NCI-H2107 treated with DMSO at 0.1 percent for 48 hours (cell line): Measurements from ENCODE around the gene GALNT11.
"Not testable (repeated sequence)": the region's sequence is repeated elsewhere in the genome, so short reads cannot be mapped to it uniquely, and the experiment has no call there.

Source experiments
- DNase-seq: peaks from one replicate; lab custom pipeline; 2025; ENCODE audit not compliant: unreplicated experiment; lab: John Stamatoyannopoulos, UW

Gene GALNT11

DNA sequence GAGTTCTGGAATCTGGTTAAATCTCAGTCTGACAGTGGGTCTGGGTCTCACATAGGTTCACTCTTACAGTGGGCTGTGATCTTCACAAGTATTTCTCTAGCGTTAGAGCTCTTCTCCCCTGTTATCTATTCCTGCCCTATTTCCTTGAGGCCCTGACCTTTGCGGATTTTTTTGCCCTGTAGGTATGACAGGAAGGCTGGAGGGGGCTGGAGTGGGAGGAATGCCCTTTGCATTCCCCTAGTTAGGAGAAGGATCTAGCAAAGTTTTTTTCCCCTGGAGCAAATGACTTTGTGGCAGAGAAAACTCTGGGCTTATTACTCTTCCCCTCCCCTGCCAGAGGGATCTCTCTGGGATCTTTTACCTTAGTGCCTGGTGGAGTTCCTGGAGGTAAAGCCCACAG, 49.2 kb downstream of the GALNT11 start:
- DNase-seq: no peak

DNA sequence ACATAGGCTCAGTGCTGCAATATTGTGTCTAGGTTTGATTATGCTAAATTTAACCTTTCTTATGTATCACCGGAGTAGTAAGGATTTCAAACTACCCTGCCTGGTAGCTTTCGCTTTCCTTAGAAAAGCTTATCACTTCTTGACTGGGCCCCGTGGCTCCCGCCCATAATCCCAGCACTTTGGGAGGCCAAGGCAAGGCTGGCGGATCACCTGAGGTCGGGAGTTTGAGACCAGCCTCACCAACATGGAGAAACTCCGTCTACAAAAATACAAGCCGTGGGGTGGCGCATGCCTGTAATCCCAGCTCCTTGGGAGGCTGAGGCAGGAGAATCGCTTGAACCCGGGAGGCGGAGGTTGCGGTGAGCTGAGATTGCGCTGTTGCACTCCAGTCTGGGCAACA, 49.9 kb downstream of the GALNT11 start:
- not testable (repeated sequence) for DNase-seq

DNA sequence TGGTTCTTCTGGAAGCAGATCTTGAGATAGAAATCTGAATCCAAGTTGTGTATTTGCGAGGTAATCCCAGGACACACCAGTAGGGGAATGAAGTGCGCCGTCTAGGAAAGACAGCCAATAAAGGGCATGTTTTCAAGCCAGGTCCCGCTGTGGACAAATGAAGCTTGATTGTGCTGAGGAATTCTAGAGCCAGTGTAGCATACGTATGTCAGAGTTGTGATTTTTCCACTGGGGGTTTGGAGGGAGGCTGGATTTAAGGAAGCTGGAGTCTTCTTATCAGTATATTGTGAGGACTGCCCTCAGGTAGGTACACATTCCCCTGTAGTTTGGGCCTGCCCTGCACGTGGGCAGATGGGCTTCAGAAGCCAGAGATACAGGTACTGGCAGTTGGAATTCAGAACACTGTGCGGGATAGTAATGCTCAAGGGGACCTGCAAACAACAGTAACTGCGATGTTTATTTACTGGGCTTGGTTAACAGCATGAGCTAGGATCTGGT, 50.9 kb downstream of the GALNT11 start:
- no peak for DNase-seq

DNA sequence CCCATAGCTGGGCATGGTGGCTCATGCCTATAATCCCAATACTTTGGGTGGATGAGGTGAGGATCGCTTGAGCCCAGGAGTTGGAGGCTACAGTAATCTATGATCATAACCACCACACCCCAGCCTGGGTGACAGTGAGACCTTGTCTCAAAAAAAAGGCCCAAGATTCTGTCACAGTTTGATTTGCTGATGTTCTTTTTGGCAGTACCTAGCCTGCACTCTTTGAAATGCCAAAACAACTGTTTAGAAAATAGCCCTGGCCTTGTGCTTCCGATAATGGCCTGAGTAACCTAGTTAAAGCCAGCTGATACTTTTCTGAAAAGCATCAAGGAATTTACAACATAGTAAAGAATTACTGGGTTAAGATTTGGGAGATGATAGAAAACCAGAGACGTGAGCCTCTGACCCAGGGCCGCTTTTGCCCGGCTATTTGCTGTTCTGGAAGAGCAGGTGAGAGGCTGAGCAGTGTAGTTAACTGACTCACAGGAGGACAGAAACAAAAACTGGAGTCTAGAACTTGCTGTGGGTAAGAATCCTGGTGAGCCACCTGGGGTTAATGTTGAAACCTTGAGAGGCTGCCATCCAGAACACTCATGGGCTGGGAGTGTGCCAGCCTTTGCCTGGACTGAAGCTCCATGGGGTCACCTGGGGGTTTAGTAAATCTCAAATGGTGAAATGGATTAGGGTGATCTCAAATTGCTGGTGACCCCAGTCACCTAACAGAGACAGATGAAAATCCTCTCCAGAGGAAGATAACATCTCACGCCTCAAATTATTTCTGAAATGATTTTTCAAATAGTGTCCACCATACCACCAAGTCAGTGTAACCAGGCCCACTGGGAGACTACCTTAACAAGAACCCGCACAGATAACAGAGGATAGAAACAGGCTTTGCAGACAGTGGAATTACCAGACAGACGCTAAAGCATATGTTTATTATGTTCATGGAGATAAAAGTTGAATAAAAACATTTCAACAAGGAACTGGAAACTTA, 51.8 kb downstream of the GALNT11 start:
- DNase-seq: no peak

DNA sequence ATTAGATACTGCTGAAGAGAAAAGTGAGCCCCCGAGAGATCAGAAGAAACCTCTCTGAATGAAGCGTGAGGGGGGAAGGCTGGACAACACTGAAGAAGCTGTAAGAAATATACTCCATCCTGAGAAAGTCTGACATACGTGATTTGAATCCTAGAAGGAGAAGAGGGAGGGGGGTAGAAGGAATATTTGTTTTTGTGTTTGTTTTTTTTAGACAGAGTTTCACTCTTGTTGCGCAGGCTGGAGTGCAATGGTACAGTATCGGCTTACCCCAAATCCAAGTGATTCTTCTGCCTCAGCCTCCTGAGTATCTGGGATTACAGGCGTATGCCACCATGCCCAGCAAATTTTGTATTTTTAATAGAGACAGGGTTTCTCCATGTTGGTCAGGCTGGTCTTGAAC, 52.6 kb downstream of the GALNT11 start:
- DNase-seq: no peak

DNA sequence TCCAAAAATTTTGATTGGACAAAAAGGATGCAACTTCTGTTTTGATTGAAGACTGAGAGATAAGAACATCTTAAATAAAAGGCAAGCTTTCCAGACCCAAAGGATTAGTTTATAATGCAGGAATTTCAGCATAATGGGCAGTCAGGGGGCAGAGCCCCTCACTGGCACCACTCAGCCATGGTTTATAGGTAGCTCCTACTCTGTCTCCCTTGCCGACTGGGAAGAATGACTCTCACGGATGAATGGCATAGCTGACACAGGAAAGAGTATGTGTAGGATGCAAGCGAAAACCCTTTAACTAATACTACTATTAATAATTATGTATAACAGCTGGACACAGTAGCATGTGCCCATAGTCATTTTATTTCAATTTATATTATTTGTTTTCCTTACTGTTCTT, 53.3 kb downstream of the GALNT11 start:
- DNase-seq: no peak

DNA sequence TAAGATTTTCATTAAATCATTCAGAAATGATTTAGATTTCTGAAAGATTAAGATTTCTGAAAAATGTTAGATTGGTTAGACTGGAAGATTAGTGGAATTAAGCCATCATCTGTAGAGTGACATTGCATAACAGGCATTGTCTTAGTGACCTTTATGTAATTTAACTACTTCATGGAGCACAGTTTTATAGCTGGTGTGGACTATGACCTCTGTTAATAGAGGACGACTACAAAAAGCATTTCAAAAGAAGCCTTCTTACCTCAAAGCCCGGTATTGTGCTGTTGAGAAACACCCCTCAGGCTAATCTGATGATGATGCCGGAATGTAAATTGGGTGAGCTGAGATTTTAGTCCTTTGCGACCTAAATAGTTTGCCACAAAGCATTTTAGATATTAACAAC, 55.6 kb downstream of the GALNT11 start:
- no peak for DNase-seq

DNA sequence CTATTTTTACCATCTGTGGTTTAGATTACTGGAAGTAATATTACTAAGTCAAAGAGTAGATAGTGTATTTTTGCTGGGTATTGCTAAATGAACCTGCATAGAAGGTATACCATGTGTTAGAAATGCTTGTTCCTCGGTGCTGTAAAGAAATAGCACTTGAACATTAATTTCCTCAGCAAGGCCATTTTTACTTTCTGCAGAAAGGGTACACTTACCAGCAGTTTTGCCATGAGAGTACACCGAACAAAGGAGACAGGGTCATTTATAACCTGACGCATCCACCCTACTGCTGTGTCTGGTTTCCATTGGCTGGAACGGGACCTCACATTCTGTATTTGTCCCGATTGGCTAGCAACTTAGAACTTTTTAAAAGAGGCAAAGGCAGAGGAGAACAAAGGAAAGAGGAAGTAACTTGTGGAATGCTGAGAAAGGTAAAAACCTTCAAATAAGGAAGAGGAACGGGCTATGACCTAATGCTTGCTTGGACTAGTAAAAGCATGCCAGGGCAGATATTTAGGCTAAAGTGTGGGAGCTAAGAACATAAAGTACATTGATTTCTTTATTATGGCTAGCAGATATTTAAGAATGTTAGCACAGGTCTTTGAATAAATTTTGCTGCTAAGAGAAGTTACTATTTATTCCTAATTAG, 56.7 kb downstream of the GALNT11 start:
- DNase-seq: not testable (repeated sequence)

DNA sequence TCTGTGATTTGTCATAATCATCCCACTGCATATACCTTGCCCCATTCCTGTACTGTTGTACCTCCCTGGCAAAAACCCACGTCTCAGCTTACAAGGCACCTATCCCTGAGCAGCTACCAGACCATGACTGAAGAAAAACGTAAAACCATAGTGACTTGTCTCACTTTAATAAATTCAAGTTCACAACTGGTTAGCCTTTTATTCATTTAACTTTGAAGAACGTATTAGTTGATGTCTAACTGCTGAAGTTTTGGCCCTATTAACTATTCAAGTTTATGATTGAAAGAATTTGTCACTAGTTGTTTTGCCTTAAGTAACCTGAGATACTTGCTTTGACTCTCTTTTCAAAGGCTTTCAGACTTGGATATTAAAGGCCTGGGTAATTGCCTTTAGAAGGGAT, 59.7 kb downstream of the GALNT11 start:
- DNase-seq: no peak

DNA sequence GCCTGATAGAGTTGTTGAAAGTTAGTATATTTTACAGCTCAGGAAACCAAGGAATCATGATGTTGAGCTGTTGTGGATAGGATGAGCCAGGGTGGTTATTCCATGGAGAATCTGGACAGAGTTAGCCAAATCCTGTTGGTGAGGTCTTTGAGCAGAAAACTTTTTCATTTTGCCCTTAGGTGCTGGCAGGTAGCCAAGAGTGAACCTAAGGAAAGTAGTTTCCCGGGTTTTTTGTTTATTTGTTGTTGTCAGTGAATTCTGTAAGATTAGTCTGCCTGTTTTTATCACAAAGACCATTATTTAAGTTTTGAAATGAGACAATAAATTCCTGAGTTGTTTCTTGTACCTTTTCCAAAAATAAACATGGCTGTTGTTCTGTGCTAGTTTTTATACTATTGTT, 61.0 kb downstream of the GALNT11 start:
- no peak for DNase-seq

DNA sequence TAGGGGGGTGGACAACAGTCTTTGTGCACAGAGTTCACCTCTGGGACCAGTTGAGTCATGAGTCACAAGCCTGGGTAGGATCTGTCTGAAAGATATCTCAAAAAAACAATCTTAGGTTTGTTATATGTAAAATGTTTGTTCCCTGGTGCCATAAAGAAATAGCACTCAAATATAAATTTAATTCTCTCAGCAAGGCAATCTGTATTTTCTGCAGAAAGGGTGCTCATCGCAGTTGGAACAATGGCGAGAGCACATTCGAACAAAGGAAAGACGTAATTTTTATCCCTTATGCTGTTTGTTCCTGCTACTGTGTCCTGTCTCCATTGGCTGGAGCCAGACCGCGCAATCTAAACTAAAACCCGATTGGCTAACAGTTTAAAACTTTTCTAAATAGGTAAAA, 63.7 kb downstream of the GALNT11 start:
- DNase-seq: no peak

DNA sequence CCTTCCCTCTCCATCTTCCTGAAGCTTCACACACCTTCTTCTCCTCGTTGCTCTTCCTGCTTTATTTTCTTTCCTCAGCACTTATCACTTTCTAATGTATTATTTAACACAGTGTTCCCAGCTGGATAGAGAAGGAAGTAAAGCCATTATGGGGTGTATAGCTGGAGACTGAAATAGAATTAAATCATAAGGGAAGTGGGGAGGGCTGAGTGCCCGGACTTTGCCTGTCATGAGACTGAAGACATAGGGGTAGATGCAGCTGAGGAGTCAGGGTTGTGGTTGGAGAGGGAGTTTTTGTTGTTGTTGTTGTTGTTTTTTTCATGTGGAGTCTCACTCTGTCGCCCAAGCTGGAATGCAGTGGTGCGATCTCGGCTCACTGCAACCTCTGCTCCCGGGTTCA, 65.3 kb downstream of the GALNT11 start:
- no peak for DNase-seq

DNA sequence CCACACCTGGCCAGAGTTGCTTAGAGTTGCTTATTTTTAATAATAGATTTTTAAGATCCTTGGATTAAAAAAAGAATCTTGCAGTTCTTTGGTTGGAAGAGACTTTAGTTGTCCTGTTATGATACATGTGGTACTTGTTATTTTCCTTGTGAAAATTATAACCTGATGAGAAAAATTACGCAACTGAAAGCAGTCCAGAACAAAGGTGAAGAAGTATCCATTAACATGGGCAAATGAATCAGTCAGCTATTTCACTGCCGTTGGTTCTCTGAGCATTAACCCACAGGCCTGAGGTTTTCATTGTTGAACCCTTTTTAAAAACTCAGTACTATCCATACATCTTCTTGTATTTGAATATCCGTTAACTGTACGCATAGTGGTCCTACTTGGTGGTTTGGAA, 68.2 kb downstream of the GALNT11 start:
- no peak for DNase-seq

DNA sequence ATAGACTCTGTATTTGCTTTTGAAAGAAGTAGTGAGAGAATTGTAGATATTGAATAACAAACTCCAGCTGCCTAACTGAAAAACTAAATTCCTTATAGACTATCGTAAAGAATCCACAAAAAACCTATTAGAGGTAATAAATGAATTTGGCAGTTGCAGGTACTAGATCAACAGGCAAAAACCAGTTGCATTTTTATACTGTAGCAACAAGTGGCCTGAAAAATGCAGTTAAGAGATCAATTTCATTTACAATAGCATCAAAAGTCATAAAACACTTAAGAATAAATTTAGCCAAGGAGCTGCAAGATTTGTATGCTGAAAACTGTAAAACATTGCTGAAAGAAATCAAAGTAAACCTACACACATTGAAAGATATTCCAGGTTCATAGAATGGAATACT, 70.3 kb downstream of the GALNT11 start:
- no peak for DNase-seq

DNA sequence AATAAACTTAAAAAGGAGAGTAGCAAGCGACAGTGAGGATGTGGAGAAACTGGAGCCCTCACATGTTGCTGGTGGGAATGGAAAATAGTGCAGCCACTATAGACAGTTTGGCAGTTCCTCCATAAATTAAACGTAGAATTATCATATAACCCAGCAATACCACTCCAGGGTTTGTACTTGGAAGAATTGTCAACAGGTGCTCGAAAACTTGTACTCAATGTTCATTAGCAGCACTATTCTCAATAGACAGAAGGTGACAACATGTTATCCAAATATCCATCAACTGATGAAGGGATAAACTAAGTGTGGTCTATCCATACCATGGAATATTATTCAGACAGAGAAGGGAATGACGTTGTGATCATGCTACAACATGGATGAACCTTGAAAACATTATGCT, 71.9 kb downstream of the GALNT11 start:
- DNase-seq: no peak

DNA sequence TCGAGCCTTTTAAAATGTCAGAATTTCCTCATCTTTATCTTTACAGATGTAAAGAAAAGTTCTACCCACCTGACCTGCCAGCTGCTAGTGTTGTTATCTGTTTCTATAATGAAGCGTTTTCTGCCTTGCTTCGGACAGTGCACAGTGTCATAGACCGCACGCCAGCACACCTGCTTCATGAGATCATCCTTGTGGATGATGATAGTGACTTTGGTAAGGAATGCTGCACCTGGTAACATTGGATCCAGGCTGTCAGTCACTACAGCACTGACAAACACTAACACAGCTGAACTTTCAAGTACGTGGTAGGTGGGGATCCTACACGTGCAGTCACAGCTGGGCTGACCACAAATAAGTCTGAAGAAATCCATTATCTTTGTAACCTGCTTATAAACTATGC, 77.6 kb downstream of the GALNT11 start:
- DNase-seq: no peak

DNA sequence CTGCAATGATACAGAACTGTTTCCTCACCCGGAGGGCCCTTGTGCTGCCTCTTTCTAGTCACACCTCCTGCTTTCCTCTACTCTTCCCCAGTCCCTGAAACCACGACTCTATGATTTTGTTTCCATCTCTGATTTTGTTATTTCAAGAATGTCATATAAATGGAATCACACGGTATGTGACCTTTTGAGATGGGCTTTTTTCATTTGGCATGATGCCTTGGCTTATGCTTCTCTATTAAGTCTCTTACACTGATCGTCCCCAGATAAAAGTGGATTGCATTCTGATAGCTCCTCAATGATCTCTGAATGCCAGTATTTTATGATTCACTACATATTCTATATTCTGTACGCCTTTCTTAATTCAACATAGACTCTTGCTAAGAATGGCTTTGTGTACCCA, 78.2 kb downstream of the GALNT11 start:
- no peak for DNase-seq

DNA sequence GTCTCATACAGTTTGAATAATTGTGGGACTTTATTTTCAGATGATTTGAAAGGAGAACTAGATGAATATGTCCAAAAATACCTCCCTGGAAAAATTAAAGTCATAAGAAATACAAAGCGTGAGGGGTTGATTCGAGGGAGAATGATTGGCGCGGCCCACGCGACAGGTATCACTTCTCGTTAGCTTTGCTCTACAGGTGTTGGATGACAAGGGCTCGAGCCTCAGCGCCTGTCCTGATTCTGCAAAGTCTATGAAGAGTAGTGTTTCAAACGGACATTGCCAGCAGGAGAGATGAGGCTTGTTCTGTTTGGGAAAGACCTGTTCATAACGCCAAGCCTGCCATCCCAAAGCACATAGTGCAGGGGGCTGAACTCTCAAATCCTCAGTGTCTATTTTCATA, 79.7 kb downstream of the GALNT11 start:
- DNase-seq: no peak

DNA sequence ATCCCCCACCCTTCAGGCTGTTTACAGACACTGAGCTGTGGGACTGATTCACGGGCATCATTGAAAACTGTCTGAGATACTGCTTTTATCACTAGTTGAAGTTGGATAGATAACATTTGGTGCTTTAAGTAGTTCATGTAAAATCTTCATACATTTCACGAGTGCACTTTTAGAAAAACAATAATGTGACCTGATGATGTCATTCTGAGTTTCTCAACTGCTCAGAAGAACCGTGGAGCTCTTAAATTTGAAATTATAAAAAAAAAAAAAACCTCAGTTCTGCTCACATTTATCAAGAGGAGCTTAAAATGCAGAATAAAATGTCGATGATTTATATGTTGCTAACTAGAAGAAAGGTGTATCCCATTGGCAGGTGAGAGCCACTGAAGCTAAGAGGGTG, 81.5 kb downstream of the GALNT11 start:
- no peak for DNase-seq

DNA sequence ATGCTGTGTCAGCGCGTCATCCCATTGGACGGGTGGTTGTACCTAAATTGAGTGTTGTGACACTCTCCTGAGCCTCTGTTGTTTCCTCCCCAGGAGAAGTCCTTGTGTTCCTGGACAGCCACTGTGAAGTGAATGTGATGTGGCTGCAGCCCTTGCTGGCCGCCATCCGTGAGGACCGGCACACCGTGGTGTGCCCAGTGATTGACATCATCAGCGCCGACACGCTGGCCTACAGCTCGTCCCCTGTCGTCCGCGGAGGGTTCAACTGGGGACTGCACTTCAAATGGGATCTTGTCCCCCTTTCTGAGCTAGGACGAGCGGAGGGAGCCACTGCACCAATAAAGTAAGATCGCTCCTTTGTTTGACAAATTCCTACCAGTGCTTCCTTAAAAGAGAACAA, 82.5 kb downstream of the GALNT11 start:
- DNase-seq: no peak

DNA sequence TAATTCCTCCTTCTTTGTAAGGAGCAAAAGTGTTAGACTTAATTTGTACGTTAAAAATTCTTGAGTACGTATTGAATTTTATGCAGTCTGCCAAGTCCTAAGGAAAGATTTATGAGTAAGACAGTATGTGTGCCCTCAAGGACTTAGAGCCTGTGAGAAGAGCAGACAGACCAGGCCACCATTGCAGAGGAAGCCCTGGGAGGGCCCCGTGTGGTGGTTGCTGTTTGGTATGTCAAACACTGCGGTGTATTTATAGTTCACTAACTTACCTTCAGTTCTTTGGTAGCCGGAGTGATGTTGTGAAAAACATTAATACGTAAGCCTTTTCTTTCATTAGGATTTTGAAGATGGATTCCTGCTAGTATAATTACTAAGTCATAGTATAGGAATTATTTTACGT, 82.9 kb downstream of the GALNT11 start:
- no peak for DNase-seq

DNA sequence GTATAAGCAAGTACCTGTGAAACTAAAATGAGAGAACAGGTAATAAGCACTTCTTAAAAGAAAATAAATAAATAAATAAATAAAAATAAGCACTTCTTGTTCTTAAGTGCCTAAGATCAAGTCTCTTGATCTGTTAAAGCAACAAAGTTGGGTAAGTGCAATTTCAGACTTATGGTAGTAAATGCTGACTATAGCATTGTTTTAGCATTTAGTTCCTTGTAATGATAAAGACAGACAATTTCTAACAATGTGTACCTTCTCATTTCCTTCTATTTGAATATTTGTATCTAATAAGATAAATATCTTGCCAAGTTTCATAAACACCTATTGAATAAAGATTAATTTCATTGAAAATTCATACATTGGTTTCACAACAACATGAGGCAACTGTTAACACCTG, 87.4 kb downstream of the GALNT11 start:
- no peak for DNase-seq
